Esophagus (tissue), 2 donors: ENCODE measurements around the gene FMO1. TPM values are rescaled to one million over a fixed set of nuclear protein-coding genes. Genes with fewer than 3 reads are reported as not detected.

Experiments used
- H3K27ac ChIP-seq, 2 donors: one replicate each; pipeline ENCODE4 v1.5.1; 2013; ENCODE audit warnings: low read depth in 2 of 2, mild to moderate bottlenecking in 2 of 2, inconsistent platforms in 1 of 2, low read length in 1 of 2, moderate library complexity in 1 of 2
- H3K27me3 ChIP-seq, 2 donors: one replicate each; pipeline ENCODE4 v1.6.1; 2013; ENCODE audit warnings: low read length in 2 of 2, control low read depth in 1 of 2, mild to moderate bottlenecking in 1 of 2; ENCODE audit not compliant: insufficient read depth in 2 of 2, control insufficient read depth in 1 of 2
- H3K36me3 ChIP-seq, 2 donors: one replicate each; pipeline ENCODE4 v1.6.1; 2013; ENCODE audit warnings: low read length in 1 of 2; ENCODE audit not compliant: control insufficient read depth in 2 of 2, insufficient read depth in 2 of 2
- H3K4me1 ChIP-seq, 2 donors: one replicate each; pipeline ENCODE4 v1.6.1; 2013; ENCODE audit warnings: low read length in 1 of 2; ENCODE audit not compliant: control insufficient read depth in 2 of 2, insufficient read depth in 2 of 2
- H3K4me3 ChIP-seq, 2 donors: one replicate each; pipeline ENCODE4 v1.5.1; 2013; ENCODE audit warnings: low read length in 2 of 2, mild to moderate bottlenecking in 2 of 2, low read depth in 1 of 2, moderate library complexity in 1 of 2
- H3K9me3 ChIP-seq, 2 donors: one replicate each; pipeline ENCODE4 v1.6.1; 2013; ENCODE audit warnings: mild to moderate bottlenecking in 2 of 2, low read depth in 1 of 2, low read length in 1 of 2, moderate library complexity in 1 of 2; ENCODE audit not compliant: control insufficient read depth in 2 of 2, insufficient read depth in 1 of 2
- WGBS, 2 donors: extraction: QIAGEN DNeasy Blood & Tissue Kit; methylation state at CpG; one replicate each; pipeline ENCODE4 v1.1.7; 2013; 5-methylcytosine and 5-hydroxymethylcytosine counted together
- polyA plus RNA-seq, 2 donors: library from polyadenylated mRNA; stranded (reverse); fragments of 200-250 nt; gene quantifications; one replicate each; pipeline ENCODE4 v1.2.3, GENCODE V29; 2013
- donor health status: healthy with polysubstance abuse.
- donor health status: Bipolar disorder and iron deficiency.

The FMO1 gene
- polyA plus RNA-seq, result 1 to 10 TPM; 1.3 to 1.9 TPM

GRCh38 chr1:171248302-171248701 is at the start of gene FMO1:
TSS of gene FMO1 (plus strand) at chr1:171248494. CDS start at chr1:171258088, 9,594 bp downstream.
- 56 to 79% methylated on average over 4 of the region's 4 CpGs for WGBS, 2 donors
- H3K9me3 ChIP-seq, result peaks cover 0 to 2% of the 10 kb centered on the region in 2 donors
- no peaks in the 10 kb centered on the region for H3K27me3 ChIP-seq
- H3K4me1 ChIP-seq, result peaks cover 0 to 5% of the 10 kb centered on the region in 2 donors
- H3K36me3 ChIP-seq, result no peaks in the 10 kb centered on the region
- H3K4me3 ChIP-seq, result no peak within 1 kb of the TSS
- no peak within 1 kb of the TSS for H3K27ac ChIP-seq

- peaks cover 0 to 2% of the 10 kb centered on the region in 2 donors for H3K36me3 ChIP-seq
Observed at GRCh38 chr1:171204296-171204695, 44.0 kb upstream of the FMO1 start.

GRCh38 chr1:171206204-171206977 is 41.9 kb upstream of the FMO1 start:
- H3K4me1 ChIP-seq, result no peaks in the 10 kb centered on the region
- no peaks in the 10 kb centered on the region for H3K36me3 ChIP-seq
- WGBS, 2 donors, result 71 to 74% methylated on average over 3 of the region's 3 CpGs
- H3K27ac ChIP-seq, result no peak overlapping the region
- no peaks in the 10 kb centered on the region for H3K27me3 ChIP-seq
- no peak overlapping the region for H3K4me3 ChIP-seq
- no peaks in the 10 kb centered on the region for H3K9me3 ChIP-seq

More at GRCh38 chr1:171204296-171204695, 44.0 kb upstream of the FMO1 start:
- Histone ChIP-seq H3K4me3 (no peak overlapping the region), H3K27me3 (no peaks in the 10 kb centered on the region), H3K27ac (no peak overlapping the region), H3K9me3 (no peaks in the 10 kb centered on the region), H3K4me1 (no peaks in the 10 kb centered on the region)
- 89 to 93% methylated on average over 5 of the region's 5 CpGs for WGBS, 2 donors

GRCh38 chr1:171206978-171207355 is 41.3 kb upstream of the FMO1 start:
- H3K9me3 ChIP-seq, result no peaks in the 10 kb centered on the region
- H3K27me3 ChIP-seq, result no peaks in the 10 kb centered on the region
- H3K4me3 ChIP-seq, result no peak overlapping the region
- 88 to 91% methylated on average over 1 of the region's 1 CpG for WGBS, 2 donors
- H3K4me1 ChIP-seq, result no peaks in the 10 kb centered on the region
- H3K36me3 ChIP-seq, result no peaks in the 10 kb centered on the region
- no peak overlapping the region for H3K27ac ChIP-seq

GRCh38 chr1:171207377-171207776 is 40.9 kb upstream of the FMO1 start:
- no peaks in the 10 kb centered on the region for H3K9me3 ChIP-seq
- WGBS, 2 donors, result 89 to 93% methylated on average over 2 of the region's 2 CpGs
- no peaks in the 10 kb centered on the region for H3K36me3 ChIP-seq
- H3K4me1 ChIP-seq, result no peaks in the 10 kb centered on the region
- H3K4me3 ChIP-seq, result no peak overlapping the region
- H3K27me3 ChIP-seq, result no peaks in the 10 kb centered on the region
- H3K27ac ChIP-seq, result no peak overlapping the region

GRCh38 chr1:171210355-171210754 is 37.9 kb upstream of the FMO1 start:
- H3K27ac ChIP-seq, result no peak overlapping the region
- H3K36me3 ChIP-seq, result no peaks in the 10 kb centered on the region
- H3K9me3 ChIP-seq, result no peaks in the 10 kb centered on the region
- H3K27me3 ChIP-seq, result no peaks in the 10 kb centered on the region
- no peaks in the 10 kb centered on the region for H3K4me1 ChIP-seq
- no peak overlapping the region for H3K4me3 ChIP-seq
- WGBS, 2 donors, result 37 to 42% methylated on average over 1 of the region's 1 CpG

GRCh38 chr1:171212607-171213351 is 35.5 kb upstream of the FMO1 start:
- Histone ChIP-seq H3K27me3 (no peaks in the 10 kb centered on the region), H3K9me3 (no peaks in the 10 kb centered on the region), H3K4me3 (no peak overlapping the region), H3K27ac (no peak overlapping the region), H3K4me1 (no peaks in the 10 kb centered on the region), H3K36me3 (no peaks in the 10 kb centered on the region)
- WGBS, 2 donors, result 75 to 76% methylated on average over 3 of the region's 3 CpGs

GRCh38 chr1:171213559-171214454 is 34.5 kb upstream of the FMO1 start:
- Histone ChIP-seq H3K4me3 (no peak overlapping the region), H3K27me3 (no peaks in the 10 kb centered on the region), H3K36me3 (no peaks in the 10 kb centered on the region), H3K9me3 (no peaks in the 10 kb centered on the region), H3K4me1 (no peaks in the 10 kb centered on the region), H3K27ac (no peak overlapping the region)
- WGBS, 2 donors, result 78 to 85% methylated on average over 12 of the region's 12 CpGs

GRCh38 chr1:171217658-171218443 is 30.4 kb upstream of the FMO1 start:
- no peak overlapping the region for H3K27ac ChIP-seq
- H3K27me3 ChIP-seq, result no peaks in the 10 kb centered on the region
- H3K9me3 ChIP-seq, result no peaks in the 10 kb centered on the region
- H3K4me1 ChIP-seq, result peaks cover 0 to 2% of the 10 kb centered on the region in 2 donors
- H3K4me3 ChIP-seq, result no peak overlapping the region
- H3K36me3 ChIP-seq, result no peaks in the 10 kb centered on the region
- WGBS, 2 donors, result 69 to 77% methylated on average over 9 of the region's 9 CpGs
